GM12878 (cell line): ENCODE data around the gene PKMYT1. TPM values are rescaled to one million over a fixed set of nuclear protein-coding genes. Genes with fewer than 3 reads are reported as not detected.

Experiments used
- ATAC-seq: fragments of 200-7000 bp; cut with Tn5 transposase; 3 replicates; pipeline ENCODE4 v1.9.1; 2020; ENCODE audit warnings: mild to moderate bottlenecking, moderate library complexity
- BruUV-seq: library from RNA; stranded (reverse); fragments of 400-500 nt; replicated peaks from 2 replicates; lab custom pipeline; 2021; lab: Mats Ljungman, UMichigan
- CTCF ChIA-PET: fragments of 300-600 bp; sonication (Branson Sonifier 250); formaldehyde crosslinking; extraction: SDS; loops from one replicate; lab custom pipeline; 2021; ENCODE audit warnings: inconsistent platforms; lab: Yijun Ruan, JAX
- POLR2A ChIA-PET: fragments of 350-600 bp; formaldehyde crosslinking; extraction: SDS; loops from one replicate; lab custom pipeline; 2021; ENCODE audit warnings: inconsistent platforms; lab: Charles Lee
- RAD21 ChIA-PET: fragments of 300-600 bp; sonication (Branson Sonifier 250); formaldehyde crosslinking; loops from one replicate; lab custom pipeline; 2023; ENCODE audit warnings: antibody characterized with exemption; ENCODE audit not compliant: unreplicated experiment; lab: Charles Lee
- SMC1A ChIA-PET: fragments of 300-600 bp; sonication (Branson Sonifier 250); formaldehyde crosslinking; loops from one replicate; lab custom pipeline; 2023; ENCODE audit not compliant: unreplicated experiment, uncharacterized antibody; lab: Charles Lee
- DNase-seq: peaks from one replicate; pipeline ENCODE4 v3.0.0-alpha.2; 2011; ENCODE audit warnings: low read depth, low spot score
- FAIRE-seq: peaks from 3 replicates; lab custom pipeline; 2011; peaks lifted over from hg19 to GRCh38; lab: Jason Lieb, UNC
- H2AFZ ChIP-seq: 2 replicates; pipeline ENCODE4 v1.6.0; 2011; ENCODE audit warnings: low read depth, low read length, control low read depth; ENCODE audit not compliant: control insufficient read depth
- H3K27ac ChIP-seq: 2 replicates; pipeline ENCODE4 v1.5.1; 2011; ENCODE audit warnings: control low read depth; ENCODE audit not compliant: control insufficient read depth, insufficient read depth
- H3K27me3 ChIP-seq, 2 experiments: replicated peaks in 1 of 2; 2 replicates each; pipeline versions ENCODE4 v1.6.0 to v1.6.1; 2011; ENCODE audit warnings: low read length in 1 of 2; ENCODE audit not compliant: control insufficient read depth in 2 of 2, insufficient read depth in 2 of 2
- H3K36me3 ChIP-seq, 2 experiments: 2 replicates each; pipeline ENCODE4 v1.5.1; 2011; ENCODE audit warnings: low read length in 1 of 2; ENCODE audit not compliant: control insufficient read depth in 2 of 2, insufficient read depth in 2 of 2
- H3K4me1 ChIP-seq: 2 replicates; pipeline ENCODE4 v1.6.1; 2011; ENCODE audit warnings: mild to moderate bottlenecking, low read length, moderate library complexity, mixed read lengths; ENCODE audit not compliant: control insufficient read depth, insufficient read depth
- H3K4me2 ChIP-seq: 2 replicates; pipeline ENCODE4 v1.6.0; 2011; ENCODE audit warnings: control low read depth; ENCODE audit not compliant: control insufficient read depth, insufficient read depth
- H3K4me3 ChIP-seq: fragments of 200-600 bp; sonication (generic); 2 replicates; pipeline ENCODE4 v1.5.1; 2016
- H3K79me2 ChIP-seq: 2 replicates; pipeline ENCODE4 v1.6.0; 2011; ENCODE audit warnings: low read length; ENCODE audit not compliant: control insufficient read depth, insufficient read depth
- H3K9ac ChIP-seq: 2 replicates; pipeline ENCODE4 v1.8.0; 2011; ENCODE audit warnings: low read length, control low read depth, mixed read lengths; ENCODE audit not compliant: control insufficient read depth, insufficient read depth
- H3K9me3 ChIP-seq: replicated peaks from 3 replicates; pipeline ENCODE4 v1.5.1; 2011; ENCODE audit warnings: mild to moderate bottlenecking, low read length; ENCODE audit not compliant: control insufficient read depth, insufficient read depth
- H4K20me1 ChIP-seq: 2 replicates; pipeline ENCODE4 v1.6.0; 2011; ENCODE audit not compliant: control insufficient read depth, insufficient read depth
- CREM ChIP-seq: IDR thresholded peaks from 2 replicates; pipeline ENCODE4 v1.6.1; 2014; ENCODE audit warnings: antibody characterized with exemption, low read depth
- IRF3 ChIP-seq: fragments of 450-650 bp; IDR thresholded peaks from 2 replicates; pipeline ENCODE4 v1.6.1; 2014; ENCODE audit warnings: mild to moderate bottlenecking
- NFXL1 ChIP-seq: fragments of 450-650 bp; IDR thresholded peaks from 2 replicates; pipeline ENCODE4 v1.6.1; 2017; ENCODE audit warnings: antibody characterized with exemption, mild to moderate bottlenecking, borderline replicate concordance
- NKRF ChIP-seq: fragments of 450-650 bp; conservative IDR thresholded peaks from 2 replicates; pipeline ENCODE4 v1.6.1; 2017; ENCODE audit warnings: mild to moderate bottlenecking, moderate library complexity
- PAX5 ChIP-seq: IDR thresholded peaks from 2 replicates; pipeline ENCODE4 v1.6.1; 2011; ENCODE audit warnings: low read depth, low read length, borderline replicate concordance
- PML ChIP-seq: IDR thresholded peaks from 2 replicates; pipeline ENCODE4 v1.6.1; 2012; ENCODE audit warnings: low read length, inconsistent platforms
- RB1 ChIP-seq: fragments of 450-650 bp; formaldehyde crosslinking; IDR thresholded peaks from 2 replicates; pipeline ENCODE4 v1.6.1; 2017; ENCODE audit warnings: mild to moderate bottlenecking, borderline replicate concordance
- TARDBP ChIP-seq: IDR thresholded peaks from 2 replicates; pipeline ENCODE4 v1.6.1; 2016; ENCODE audit warnings: borderline replicate concordance
- TCF12 ChIP-seq: IDR thresholded peaks from 2 replicates; pipeline ENCODE4 v1.6.1; 2011; ENCODE audit warnings: low read depth, mild to moderate bottlenecking, low read length
- YY1 ChIP-seq: IDR thresholded peaks from 2 replicates; pipeline ENCODE4 v1.6.1; 2011; ENCODE audit warnings: low read depth, mild to moderate bottlenecking, low read length
- ZBTB33 ChIP-seq: fragments of 450-650 bp; IDR thresholded peaks from 2 replicates; pipeline ENCODE4 v1.6.1; 2017; ENCODE audit warnings: mild to moderate bottlenecking
- WGBS: methylation state at CpG from one replicate; pipeline ENCODE4 v1.1.6; 2016; ENCODE audit warnings: low lambda C conversion rate; ENCODE audit not compliant: insufficient replicate concordance, insufficient coverage; ENCODE audit errors: missing lambda C conversion rate; 5-methylcytosine and 5-hydroxymethylcytosine counted together
- in situ Hi-C: fragments of 300-500 bp; cut with MboI; formaldehyde crosslinking; loops from 9 replicates; pipeline ENCODE4 v1.14.3; 2018; ENCODE audit warnings: mixed read lengths
- intact Hi-C: fragments of 100-400 bp; cut with micrococcal nuclease; formaldehyde crosslinking; loops from one replicate; pipeline ENCODE4 v1.14.2; 2022; ENCODE audit not compliant: unreplicated experiment
- polyA plus RNA-seq, 11 experiments: library from polyadenylated mRNA; depleted of rRNA in 4 of 11; unstranded in 6 of 11; stranded (reverse) in 5 of 11; fragments of >200 nt; fragmentation: Nextera tagmentation in 4 of 11; fragmentation: Illumina TruSeq in 1 of 11; extraction: Ambion mirVana in 4 of 11; extraction: Trizol in 1 of 11; gene quantifications; 1 replicate in 1 of 11; 2 replicates in 10 of 11; pipeline versions ENCODE4 v1.2.1 to v1.2.3, GENCODE V29; 2011 to 2016; ENCODE audit warnings: inconsistent platforms in 2 of 11, missing spikeins in 2 of 11, low read depth in 1 of 11
- total RNA-seq, 4 experiments: library from RNA; depleted of rRNA in 3 of 4; stranded (reverse); fragments of >200 nt in 3 of 4; fragmentation: Illumina TruSeq in 1 of 4; extraction: Trizol in 1 of 4; gene quantifications; 2 replicates each; pipeline versions ENCODE4 v1.2.1 to v1.2.3, GENCODE V29; 2013 to 2021
- TF ChIP-seq, protein P1 (sequence below): IDR thresholded peaks from 2 replicates; pipeline ENCODE4 v1.6.1; 2011; ENCODE audit warnings: mild to moderate bottlenecking, low read depth, low read length, moderate library complexity; ENCODE audit not compliant: insufficient replicate concordance
- TF ChIP-seq, protein P2 (sequence below): fragments of 450-650 bp; IDR thresholded peaks from 2 replicates; pipeline ENCODE4 v1.6.1; 2017; ENCODE audit warnings: antibody characterized with exemption, mild to moderate bottlenecking, moderate library complexity

PKMYT1 gene
- total and polyA plus RNA-seq, 10 of the 15 experiments (the other 5 are each of a cell fraction or from before 2014, with no cell fraction given) = 4.6 to 101 (median 29.9) TPM

DNA sequence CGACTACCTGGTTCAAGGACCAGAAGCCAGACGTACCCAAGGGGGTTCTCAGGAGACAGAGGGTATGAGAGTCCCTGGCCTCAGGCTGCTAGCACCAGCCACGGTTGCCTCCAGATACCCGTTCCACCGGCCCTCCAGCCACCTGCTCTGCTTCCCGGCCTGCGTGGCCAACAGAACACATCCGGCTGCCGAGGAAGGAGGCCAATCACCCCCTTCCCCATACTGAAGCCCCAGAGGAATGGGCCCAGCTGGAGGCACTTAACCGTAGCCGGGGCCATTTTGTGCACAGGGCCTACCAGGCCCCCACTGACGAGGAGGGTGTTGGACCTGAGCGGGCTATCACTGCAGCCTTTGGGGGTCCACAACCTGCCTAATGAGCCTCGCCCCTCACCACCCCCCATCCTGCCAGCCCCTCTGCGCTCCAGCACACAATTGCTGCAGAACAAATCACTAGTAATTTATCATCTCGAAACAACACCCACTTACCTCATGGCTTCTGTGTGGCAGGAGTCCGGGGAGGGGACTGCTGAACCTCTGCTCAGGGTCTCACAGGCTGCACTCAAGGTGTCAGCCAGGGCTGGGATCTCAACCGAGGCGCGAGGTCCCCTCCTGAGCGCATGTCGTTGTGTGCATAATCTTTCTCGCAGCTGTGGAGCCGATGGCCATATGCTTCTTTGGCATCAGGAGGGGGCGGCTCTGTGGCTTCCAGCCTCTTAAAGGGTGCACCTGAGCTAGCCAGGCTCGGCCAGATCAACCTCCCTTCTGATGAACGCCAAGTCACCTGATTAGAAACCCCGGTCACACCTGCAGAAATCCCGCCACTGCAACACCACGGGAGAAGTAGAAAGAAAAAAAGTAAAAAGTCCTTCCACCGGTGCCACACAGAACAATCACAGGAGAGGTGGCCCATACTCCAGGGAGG lies 26.3 kb downstream of the PKMYT1 start:
- in situ Hi-C loops = no loop called here
- intact Hi-C loops = no loop called here
- no peak overlapping the region for H3K4me2 ChIP-seq
- H3K27ac ChIP-seq = no peak overlapping the region
- H4K20me1 ChIP-seq = no peaks in the 10 kb centered on the region
- H3K36me3 ChIP-seq = no peaks in the 10 kb centered on the region
- ChIA-PET POLR2A (no interaction called here), RAD21 (no interaction called here), CTCF (interaction anchor here (1.5 to 2.4 kb wide), 3 partner anchors 16 to 29 kb away, joined by 4 to 6 read pairs (median 5); no protein-coding TSS in a partner anchor), SMC1A (no interaction called here)
- no peak for DNase-seq
- H3K4me3 ChIP-seq = no peak overlapping the region
- no peaks in the 10 kb centered on the region for H3K27me3 ChIP-seq
- BruUV-seq = no TSS peak
- ATAC-seq = peak; percentile 49
- FAIRE-seq = no peak
- 14% methylated on average over 31 of the region's 31 CpGs for WGBS
- H3K4me1 ChIP-seq = peaks cover 17% of the 10 kb centered on the region
- no peaks in the 10 kb centered on the region for H3K79me2 ChIP-seq
- no peaks in the 10 kb centered on the region for H3K9me3 ChIP-seq
- H3K9ac ChIP-seq = no peak overlapping the region
- H2AFZ ChIP-seq = no peak overlapping the region; the same call in 1 of the 2 replicates
- TF ChIP-seq, protein P1, sequence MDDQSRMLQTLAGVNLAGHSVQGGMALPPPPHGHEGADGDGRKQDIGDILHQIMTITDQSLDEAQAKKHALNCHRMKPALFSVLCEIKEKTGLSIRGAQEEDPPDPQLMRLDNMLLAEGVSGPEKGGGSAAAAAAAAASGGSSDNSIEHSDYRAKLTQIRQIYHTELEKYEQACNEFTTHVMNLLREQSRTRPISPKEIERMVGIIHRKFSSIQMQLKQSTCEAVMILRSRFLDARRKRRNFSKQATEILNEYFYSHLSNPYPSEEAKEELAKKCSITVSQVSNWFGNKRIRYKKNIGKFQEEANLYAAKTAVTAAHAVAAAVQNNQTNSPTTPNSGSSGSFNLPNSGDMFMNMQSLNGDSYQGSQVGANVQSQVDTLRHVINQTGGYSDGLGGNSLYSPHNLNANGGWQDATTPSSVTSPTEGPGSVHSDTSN = no peak
- TF ChIP-seq TCF12 (0 out of 2 replicates have a peak, but pooled peaks have one; percentile 38), NFXL1 (no peak), RB1 (no peak), PAX5 (peak; percentile 34; the same call in 1 of the 2 replicates), NKRF (no peak), TARDBP (no peak), IRF3 (no peak), ZBTB33 (no peak), YY1 (peak; percentile 63), CREM (no peak), PML (no peak)
- TF ChIP-seq, protein P2, sequence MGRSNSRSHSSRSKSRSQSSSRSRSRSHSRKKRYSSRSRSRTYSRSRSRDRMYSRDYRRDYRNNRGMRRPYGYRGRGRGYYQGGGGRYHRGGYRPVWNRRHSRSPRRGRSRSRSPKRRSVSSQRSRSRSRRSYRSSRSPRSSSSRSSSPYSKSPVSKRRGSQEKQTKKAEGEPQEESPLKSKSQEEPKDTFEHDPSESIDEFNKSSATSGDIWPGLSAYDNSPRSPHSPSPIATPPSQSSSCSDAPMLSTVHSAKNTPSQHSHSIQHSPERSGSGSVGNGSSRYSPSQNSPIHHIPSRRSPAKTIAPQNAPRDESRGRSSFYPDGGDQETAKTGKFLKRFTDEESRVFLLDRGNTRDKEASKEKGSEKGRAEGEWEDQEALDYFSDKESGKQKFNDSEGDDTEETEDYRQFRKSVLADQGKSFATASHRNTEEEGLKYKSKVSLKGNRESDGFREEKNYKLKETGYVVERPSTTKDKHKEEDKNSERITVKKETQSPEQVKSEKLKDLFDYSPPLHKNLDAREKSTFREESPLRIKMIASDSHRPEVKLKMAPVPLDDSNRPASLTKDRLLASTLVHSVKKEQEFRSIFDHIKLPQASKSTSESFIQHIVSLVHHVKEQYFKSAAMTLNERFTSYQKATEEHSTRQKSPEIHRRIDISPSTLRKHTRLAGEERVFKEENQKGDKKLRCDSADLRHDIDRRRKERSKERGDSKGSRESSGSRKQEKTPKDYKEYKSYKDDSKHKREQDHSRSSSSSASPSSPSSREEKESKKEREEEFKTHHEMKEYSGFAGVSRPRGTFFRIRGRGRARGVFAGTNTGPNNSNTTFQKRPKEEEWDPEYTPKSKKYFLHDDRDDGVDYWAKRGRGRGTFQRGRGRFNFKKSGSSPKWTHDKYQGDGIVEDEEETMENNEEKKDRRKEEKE = no peak
